GM12864 (cell line): ENCODE measurements around the gene BYSL.

Experiments used
- DNase-seq: peaks from one replicate; pipeline ENCODE4 v3.0.0-alpha.2; 2011; ENCODE audit warnings: low read depth
- H3K4me3 ChIP-seq: 2 replicates; pipeline ENCODE4 v1.5.1; 2011; ENCODE audit warnings: mild to moderate bottlenecking, low read depth, low read length, control low read depth
- CTCF ChIP-seq: IDR thresholded peaks from 2 replicates; pipeline ENCODE4 v1.5.1; 2011; ENCODE audit warnings: low read depth, mild to moderate bottlenecking, moderate library complexity, low read length, control low read depth, inconsistent platforms; ENCODE audit errors: missing control alignments

BYSL gene

GRCh38 chr6:41966961-41967311, 45.6 kb downstream of the BYSL start:
- DNase-seq = no peak
- no peak for TF ChIP-seq CTCF
- H3K4me3 ChIP-seq = no peak overlapping the region

- H3K4me3 ChIP-seq = no peak overlapping the region
- no peak for TF ChIP-seq CTCF
- DNase-seq = no peak
Observed at GRCh38 chr6:41967312-41968287, 46.3 kb downstream of the BYSL start.

- no peak overlapping the region for H3K4me3 ChIP-seq
- TF ChIP-seq CTCF = no peak
- DNase-seq = no peak
Observed at GRCh38 chr6:41970436-41970846, 49.1 kb downstream of the BYSL start.

GRCh38 chr6:41972826-41973225, 51.5 kb downstream of the BYSL start:
- DNase-seq = no peak
- H3K4me3 ChIP-seq = no peak overlapping the region
- no peak for TF ChIP-seq CTCF

GRCh38 chr6:41974281-41974825, 53.1 kb downstream of the BYSL start:
- no peak for TF ChIP-seq CTCF
- DNase-seq = no peak
- no peak overlapping the region for H3K4me3 ChIP-seq

GRCh38 chr6:41975276-41975675, 54.0 kb downstream of the BYSL start:
- H3K4me3 ChIP-seq = no peak overlapping the region
- no peak for TF ChIP-seq CTCF
- DNase-seq = no peak
